Endometrium (tissue), 2 donors: ENCODE results near the gene SLC8A2.

ENCODE experiments used
- FAIRE-seq: peaks from 2 replicates; lab custom pipeline; 2012; peaks lifted over from hg19 to GRCh38; lab: Jason Lieb, UNC
- donor health status: control.
- donor health status: control.

The SLC8A2 gene

GRCh38 chr19:47503826-47504150, 32.1 kb upstream of the SLC8A2 start:
- FAIRE-seq, result no peak

DNA sequence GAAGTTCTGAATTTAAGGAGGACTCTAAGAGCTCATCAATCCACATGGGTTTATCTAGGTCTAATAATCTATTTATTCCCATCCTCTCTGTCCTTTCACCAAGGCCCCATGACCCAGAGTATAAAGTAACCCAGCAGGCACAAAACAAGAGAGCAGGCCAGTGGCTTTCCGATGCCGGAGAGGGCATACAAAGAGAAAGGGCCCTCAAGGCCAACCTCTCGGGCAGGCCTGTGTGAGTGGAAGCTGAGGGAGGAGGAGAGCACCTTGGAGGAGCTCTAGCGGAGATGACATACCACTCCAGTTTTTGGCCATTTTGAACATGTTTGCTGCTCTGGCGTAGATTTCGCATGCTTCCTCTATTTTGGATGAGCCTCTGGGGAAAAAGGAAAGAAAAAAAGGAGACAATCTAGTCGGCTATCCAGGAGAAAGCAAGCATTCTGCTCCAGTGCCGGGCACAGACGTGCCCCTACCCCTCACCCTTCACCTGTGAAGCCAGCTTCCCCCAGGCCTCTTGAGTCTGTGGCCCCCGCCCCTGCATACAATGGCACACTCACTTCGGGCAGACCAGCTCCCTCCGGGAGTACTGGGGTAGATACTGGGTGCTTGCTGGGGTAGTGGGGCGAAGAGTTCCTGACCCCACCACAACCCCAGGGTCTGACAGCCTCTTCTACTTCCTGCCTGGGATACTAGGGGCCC, 31.6 kb upstream of the SLC8A2 start:
- FAIRE-seq, result no peak

- FAIRE-seq, result no peak
Measured at GRCh38 chr19:47499863-47500830, 28.5 kb upstream of the SLC8A2 start.

- FAIRE-seq, result no peak
Measured at GRCh38 chr19:47499371-47499770, 27.7 kb upstream of the SLC8A2 start.

GRCh38 chr19:47498561-47498960, 26.9 kb upstream of the SLC8A2 start:
- FAIRE-seq, result no peak

GRCh38 chr19:47497821-47498520, 26.3 kb upstream of the SLC8A2 start:
- FAIRE-seq, result no peak

DNA sequence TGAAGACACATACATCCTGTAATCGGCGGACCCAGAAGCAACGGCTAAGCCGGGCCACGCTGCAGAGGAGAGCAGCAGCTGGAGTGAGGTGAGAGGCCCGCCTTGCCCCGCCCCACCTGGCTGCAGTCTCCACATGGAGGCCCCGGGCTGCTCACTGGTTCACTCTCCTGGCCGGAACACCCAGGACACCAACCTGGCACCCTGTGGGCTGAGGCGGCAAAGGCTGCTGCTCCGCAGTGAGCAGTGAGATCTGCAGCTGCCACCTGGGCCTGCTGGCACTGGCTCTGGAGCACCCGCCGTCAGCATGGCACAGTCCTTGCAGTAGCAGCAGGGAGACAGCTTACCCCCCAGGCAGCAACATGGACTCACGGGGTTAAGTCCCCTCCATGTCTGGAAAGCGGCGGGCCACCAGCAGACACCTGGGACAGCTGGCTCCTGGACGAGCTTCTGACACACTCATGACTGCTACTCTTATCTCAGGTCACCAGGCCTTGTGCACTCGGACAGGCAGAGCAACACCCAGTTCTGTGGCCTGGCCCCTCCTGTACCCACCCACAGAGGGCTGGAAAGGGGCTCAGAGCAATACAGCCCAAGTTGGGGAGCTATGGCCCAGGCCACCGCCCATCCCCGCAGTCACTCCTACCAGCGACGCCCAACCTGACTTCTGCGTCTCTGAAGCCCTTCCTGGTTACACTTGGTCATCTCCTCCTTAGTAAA, 25.5 kb upstream of the SLC8A2 start:
- no peak for FAIRE-seq

DNA sequence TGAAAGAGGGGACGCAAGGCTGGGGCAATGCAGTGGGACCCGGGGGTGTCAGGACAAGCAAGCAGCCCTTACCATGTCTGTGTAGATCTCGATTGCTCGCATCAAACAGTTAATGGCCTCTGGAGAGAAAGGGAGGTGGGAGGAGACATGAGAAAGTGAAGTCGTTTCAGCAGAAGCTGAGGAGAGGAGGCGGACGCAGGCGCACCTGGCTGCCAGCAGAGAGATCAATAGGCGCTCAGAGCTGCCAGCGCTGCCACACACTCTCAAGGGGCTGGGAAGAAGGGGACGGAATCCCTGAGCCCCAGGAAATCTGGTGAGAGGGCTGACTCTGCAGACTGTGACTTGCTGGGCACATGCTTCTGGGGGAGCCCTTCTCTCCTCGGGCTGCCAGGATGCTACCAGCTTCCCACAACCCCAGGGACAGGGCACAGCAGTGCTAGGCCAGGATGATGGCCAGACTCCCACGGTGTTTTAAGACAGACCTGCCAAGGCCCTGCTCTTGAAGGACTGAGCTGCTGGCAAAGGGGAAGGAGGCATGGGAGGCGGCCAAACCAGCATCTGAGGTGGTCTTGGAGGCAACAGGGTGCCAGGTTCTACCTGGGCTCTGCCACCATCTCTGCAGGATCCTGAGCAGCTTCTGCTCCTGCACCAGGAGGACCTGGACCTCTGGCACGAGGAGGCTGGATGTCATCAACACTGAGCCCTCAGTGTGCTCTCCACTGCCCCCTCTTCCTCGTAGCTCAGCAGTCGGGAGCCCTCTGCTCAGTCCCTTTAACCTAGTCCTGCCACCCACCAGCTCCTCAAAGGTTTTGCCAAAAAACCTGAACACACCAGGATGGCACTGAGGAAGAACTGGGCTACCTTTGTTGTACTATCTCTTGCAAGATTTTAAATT, 24.0 kb upstream of the SLC8A2 start:
- FAIRE-seq, result no peak

GRCh38 chr19:47494729-47495128, 23.0 kb upstream of the SLC8A2 start:
- FAIRE-seq, result no peak

DNA sequence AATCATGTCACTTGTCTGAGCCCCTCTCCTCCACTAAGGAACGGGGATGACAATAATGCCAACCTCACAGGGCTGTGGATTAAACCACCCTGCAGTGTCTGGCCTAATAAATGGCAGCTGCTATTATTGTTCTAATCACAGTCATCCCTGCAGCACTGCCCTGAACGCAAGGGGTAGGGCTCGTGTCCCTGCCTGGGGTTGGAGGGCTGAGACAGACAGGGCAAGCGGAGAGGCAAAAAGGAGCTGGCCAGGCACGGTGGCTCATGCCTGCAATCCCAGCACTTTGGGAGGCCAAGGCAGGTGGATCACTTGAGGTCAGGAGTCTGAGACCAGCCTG, 22.5 kb upstream of the SLC8A2 start:
- FAIRE-seq, result no peak

DNA sequence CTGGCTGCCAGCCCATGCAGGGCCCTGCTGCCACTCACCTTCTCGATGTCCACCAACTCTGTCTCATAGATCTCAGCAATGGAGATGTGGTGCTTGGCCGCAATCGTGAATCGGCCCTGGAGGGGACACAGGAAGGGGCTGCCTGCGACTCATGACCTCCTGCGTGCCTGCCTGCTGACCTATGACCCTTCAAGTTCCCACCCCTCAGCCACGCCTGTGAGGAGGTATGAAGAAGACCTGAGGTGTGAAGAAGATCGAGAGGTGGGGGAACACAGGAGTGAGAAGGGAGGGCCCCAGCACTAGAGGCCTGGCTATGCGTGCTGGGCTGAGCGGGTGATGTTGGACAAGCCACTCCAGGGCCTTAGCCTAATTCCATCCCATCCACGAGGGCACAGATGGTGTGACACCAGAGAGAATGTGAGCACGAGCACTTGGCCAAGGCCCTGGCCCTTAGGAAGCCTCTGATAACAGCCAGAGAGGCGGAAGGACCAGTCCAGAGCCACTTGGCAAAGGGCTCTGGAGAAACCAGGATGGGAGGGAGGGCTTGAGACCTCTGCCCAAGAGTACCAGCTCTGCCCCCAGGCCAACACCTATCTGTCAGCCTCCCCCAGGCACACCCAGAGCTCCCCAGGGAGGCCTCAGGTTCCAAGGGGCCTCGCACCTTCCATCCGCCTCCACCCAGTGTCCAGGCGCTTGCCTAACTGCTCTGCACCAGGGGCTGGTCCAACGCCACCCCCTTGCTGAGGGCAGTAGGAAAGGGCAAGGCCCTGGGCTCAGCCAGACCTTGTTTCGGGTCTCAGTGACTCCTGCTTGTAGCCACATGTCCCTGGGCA, 21.9 kb upstream of the SLC8A2 start:
- FAIRE-seq, result no peak

GRCh38 chr19:47492571-47493377, 21.1 kb upstream of the SLC8A2 start:
- no peak for FAIRE-seq

DNA sequence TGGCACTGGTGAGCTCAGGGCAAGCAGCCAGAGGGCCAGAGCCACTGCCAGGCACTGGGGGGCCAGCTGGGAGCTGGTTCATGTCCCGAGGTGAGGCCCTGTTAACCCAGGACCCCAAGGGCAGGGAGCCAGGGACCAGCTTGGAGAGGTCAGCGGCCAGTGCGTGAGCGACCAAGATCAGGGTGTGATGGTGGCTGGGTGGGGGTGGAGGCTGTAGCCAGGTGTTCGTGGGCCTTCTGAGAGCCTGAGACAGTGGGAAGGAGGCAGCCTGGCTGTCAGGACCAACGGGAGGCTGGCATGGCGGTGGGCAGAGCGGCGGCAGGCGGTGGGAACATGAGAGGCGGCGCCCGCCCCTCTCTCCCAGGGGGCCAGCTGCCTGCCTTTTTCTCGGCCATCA, 20.4 kb upstream of the SLC8A2 start:
- FAIRE-seq, result no peak

DNA sequence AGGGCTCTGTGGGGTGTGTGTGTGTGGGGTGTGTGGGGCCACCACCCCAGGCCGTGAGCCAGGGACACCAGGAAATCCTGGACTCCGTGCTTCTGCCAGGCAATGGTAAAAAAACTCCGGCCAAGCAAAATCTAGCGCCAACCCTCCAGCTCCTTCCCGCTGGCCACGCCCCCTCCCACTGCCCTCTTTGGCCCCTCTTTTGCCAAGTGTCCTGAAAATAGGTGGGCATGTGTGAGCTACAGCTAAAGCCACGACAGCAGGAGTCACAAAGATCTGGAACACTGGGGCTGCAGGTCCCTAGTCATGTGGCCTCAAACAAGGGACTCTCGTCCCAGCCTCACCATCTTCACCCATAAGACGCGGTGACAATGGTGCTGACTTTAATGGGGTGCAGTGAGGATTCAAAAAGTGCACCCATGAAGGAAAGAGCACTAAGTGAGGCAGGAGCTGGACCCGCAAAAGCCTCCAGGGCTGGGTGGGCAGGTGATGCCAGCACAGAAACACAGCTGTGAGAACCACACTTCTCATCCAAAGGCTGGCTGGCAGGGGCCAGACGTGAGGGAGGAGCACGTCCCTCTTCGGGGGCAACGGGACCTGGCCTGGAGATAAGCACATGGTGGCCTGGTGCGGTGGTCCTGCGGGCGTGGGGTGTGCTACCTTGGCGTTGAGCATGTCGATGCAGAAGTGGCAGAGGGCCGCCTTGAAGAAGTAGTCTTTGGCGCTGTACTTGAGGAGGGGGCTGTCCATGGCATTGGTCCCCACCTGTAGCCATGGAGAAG, 19.9 kb upstream of the SLC8A2 start:
- no peak for FAIRE-seq

GRCh38 chr19:47490847-47491246, 19.2 kb upstream of the SLC8A2 start:
- FAIRE-seq, result no peak

DNA sequence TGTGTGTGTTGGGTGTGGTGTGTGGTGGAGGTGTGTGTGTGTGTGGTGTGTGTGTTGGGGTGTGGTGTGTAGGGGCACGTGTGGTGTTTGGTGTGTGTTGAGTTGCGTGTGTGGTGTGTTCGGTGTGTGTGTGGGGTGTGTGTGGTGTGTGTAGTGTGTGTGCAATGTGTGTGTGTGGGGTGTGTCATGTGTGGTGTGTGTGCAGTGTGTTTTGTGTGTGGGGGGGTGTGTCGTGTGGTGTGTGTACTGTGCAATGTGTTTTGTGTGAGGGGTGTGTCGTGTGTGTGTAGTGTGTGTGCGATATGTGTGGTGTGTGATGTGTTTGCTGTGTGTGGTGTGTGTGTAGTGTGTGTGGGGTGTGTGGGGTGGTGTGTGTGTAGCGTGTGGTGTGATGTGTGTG, 18.3 kb upstream of the SLC8A2 start:
- FAIRE-seq, result no peak

DNA sequence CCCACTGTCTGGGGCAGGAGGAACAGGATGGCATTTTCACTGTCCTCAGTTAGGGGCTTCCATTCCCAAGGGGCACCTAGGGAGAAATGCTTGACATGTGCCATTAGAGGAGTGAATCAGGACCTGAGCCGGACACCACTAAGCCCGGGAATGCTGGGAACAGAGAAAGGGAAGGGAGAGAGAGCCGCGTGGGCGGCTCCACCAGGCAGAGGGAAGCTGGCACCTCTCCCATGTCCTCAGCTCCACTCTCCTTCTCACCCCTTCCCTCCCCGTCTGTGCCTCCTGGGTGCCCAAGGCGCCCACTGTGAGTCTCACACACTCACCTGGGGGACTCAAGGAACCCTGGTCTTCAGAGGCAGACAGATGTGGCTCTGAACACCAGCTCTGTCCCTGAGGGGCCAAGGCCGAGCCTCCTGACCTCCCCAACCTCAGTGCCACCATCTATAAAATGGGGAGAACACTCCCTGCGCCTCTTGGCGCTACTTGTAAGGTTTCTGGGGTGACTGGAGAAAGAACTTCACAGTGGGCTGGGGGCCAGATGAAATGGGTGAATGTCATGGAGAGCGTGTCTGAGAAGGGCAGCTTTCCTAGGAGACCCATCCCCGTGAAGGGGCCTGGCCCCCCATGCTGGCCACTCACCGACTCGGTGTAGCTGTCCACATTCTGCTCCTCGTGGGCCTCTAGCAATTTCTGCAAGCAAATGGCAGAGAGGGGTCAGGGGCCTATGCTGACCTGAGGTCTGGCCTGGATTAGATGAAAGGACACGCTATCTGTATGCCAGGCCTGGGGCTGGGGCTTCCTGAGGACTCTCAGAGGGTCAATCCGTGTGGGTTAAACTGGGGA, 17.6 kb upstream of the SLC8A2 start:
- FAIRE-seq, result no peak
